ENCODE measurements around the gene ZNF705A. TPM values are rescaled to one million over a fixed set of nuclear protein-coding genes. Genes with fewer than 3 reads are reported as not detected.
"Not testable (repeated sequence)": the region's sequence is repeated elsewhere in the genome, so short reads cannot be mapped to it uniquely, and the experiment has no call there.

Gene ZNF705A
- 0.15 TPM for total RNA-seq
- long read RNA-seq, partial matches to known transcripts: 0 of 3 reads
- long read RNA-seq, other reads (novel, unspliced or antisense): 3 of 3 reads

DNA sequence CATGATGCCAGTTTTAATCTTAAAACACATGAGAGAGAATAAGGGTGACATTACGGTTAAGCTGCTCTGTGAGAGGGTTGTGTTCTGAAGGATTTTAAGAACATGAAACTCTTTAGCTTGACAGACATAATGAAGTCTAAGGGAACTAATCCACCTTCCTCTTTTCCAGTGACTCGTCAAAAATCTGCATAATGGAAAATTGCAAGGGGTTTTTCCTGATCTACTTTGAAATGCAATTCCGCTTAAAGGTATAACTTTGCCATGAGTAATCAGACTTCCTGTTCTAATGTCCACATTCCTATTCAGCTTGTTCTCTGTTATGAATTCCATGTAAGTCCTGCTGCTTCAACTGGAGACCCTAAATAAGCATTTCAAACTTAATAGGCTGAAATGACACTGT is at the start of gene ZNF705A:
TSS of gene ZNF705A (plus strand) at position 171 of the 400 bp plus-strand sequence. CDS start 15,611 bp downstream, outside the sequence.
- no peaks in the 10 kb centered on the region for H3K4me1 ChIP-seq
- intact Hi-C loops (cut with DNase I): no loop called here
- no peaks in the 10 kb centered on the region for H3K36me3 ChIP-seq
- H3K4me3 ChIP-seq: no peak within 1 kb of the TSS
- peak within 1 kb of the TSS; percentile 26 for H3K27ac ChIP-seq
- no peak for DNase-seq
- no peaks in the 10 kb centered on the region for H3K27me3 ChIP-seq (ENCODE audit: low read depth)
- TF ChIP-seq, protein P1, sequence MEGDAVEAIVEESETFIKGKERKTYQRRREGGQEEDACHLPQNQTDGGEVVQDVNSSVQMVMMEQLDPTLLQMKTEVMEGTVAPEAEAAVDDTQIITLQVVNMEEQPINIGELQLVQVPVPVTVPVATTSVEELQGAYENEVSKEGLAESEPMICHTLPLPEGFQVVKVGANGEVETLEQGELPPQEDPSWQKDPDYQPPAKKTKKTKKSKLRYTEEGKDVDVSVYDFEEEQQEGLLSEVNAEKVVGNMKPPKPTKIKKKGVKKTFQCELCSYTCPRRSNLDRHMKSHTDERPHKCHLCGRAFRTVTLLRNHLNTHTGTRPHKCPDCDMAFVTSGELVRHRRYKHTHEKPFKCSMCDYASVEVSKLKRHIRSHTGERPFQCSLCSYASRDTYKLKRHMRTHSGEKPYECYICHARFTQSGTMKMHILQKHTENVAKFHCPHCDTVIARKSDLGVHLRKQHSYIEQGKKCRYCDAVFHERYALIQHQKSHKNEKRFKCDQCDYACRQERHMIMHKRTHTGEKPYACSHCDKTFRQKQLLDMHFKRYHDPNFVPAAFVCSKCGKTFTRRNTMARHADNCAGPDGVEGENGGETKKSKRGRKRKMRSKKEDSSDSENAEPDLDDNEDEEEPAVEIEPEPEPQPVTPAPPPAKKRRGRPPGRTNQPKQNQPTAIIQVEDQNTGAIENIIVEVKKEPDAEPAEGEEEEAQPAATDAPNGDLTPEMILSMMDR (IDR thresholded peaks at IDR 0.05): no peak
- H3K9me3 ChIP-seq: no peaks in the 10 kb centered on the region
- ATAC-seq: peak in 1 of 2 donors; percentile 61

- no peaks in the 10 kb centered on the region for H3K4me1 ChIP-seq
- no peaks in the 10 kb centered on the region for H3K36me3 ChIP-seq
- H3K27me3 ChIP-seq (ENCODE audit: low read depth): no peaks in the 10 kb centered on the region
- no peaks in the 10 kb centered on the region for H3K9me3 ChIP-seq
- H3K27ac ChIP-seq: no peak overlapping the region
- no peak overlapping the region for H3K4me3 ChIP-seq
- ATAC-seq (peak; percentile 83 to 84), DNase-seq (peak; percentile 77)
- TF ChIP-seq, protein P1 (IDR thresholded peaks at IDR 0.05): peak; percentile 96
- intact Hi-C loops (cut with DNase I): no loop called here
Measured at GRCh38 chr12:8108808-8109398, 47.9 kb upstream of the ZNF705A start.

DNA sequence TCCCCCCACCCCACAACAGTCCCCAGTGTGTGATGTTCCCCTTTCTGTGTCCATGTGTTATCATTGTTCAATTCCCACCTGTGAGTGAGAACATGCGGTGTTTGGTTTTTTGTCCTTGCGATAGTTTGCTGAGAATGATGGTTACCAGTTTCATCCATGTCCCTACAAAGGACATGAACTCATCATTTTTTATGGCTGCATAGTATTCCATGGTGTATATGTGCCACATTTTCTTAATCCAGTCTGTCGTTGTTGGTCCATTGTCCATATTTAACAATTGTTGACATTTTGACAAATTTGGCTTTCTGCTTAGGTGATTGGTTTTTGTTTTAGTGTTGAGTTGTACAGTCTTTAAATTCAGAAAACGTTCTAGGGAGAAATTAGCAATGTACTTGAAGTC is 43.7 kb upstream of the ZNF705A start:
- intact Hi-C loops (cut with DNase I): not testable (repeated sequence)

DNA sequence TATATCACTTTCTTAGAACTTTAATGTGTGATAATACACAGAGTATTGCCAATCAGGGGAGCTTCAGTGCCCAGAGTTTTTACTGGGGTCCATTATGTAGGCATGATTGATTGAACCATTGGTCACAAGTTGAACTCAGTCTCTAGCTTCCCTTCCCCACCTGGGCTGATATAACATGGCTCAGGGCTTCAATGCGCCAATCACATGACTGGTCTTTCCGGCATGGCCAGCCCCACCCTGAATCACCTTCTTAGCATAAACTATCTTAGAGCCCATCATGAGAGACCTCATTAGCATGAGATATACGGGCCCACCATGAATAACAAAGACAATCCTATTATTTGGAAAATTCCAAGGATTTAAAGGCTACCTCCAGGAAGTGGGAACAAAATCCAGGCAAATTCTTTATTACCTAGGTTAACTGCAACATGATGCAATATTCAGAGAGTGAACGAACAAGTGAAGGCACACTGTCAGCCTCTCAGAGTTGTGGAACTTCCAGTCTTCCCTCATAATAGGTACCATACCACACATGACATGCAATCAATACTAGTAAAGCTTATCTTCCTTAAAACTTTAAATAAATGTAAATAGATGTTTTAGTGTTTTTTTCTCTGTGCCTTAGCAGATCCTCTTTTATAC is 36.6 kb upstream of the ZNF705A start:
- intact Hi-C loops (cut with DNase I): no loop called here
- ATAC-seq: no peak
- H3K27me3 ChIP-seq (ENCODE audit: low read depth): no peaks in the 10 kb centered on the region

More for the DNA sequence above, 43.7 kb upstream of the ZNF705A start:
- DNase-seq; H3K36me3 ChIP-seq; H3K4me1 ChIP-seq; H3K27ac ChIP-seq; H3K4me3 ChIP-seq; H3K27me3 ChIP-seq (ENCODE audit: low read depth); H3K9me3 ChIP-seq; ATAC-seq: not testable (repeated sequence)

GRCh38 chr12:8123124-8123912 is 33.5 kb upstream of the ZNF705A start, which contains the start of gene CLEC4A:
Gene CLEC4A, plus strand, starts transcription at chr12:8123617. Its CDS starts 262 bp downstream, at chr12:8123879.
- TF ChIP-seq, protein P1 (IDR thresholded peaks at IDR 0.05): no peak
- Histone ChIP-seq H3K27ac (peak within 1 kb of the TSS; percentile 70), H3K27me3 (ENCODE audit: low read depth) (no peaks in the 10 kb centered on the region), H3K4me1 (no peaks in the 10 kb centered on the region), H3K36me3 (no peaks in the 10 kb centered on the region), H3K4me3 (peak within 1 kb of the TSS; percentile 28), H3K9me3 (no peaks in the 10 kb centered on the region)
- intact Hi-C loops (cut with DNase I): no loop called here
- peak in 1 of 2 donors; percentile 36 for ATAC-seq
- no peak for DNase-seq

More for the DNA sequence above, 36.6 kb upstream of the ZNF705A start:
- Histone ChIP-seq H3K9me3 (no peaks in the 10 kb centered on the region), H3K4me1 (no peaks in the 10 kb centered on the region), H3K27ac (no peak overlapping the region), H3K36me3 (peaks cover 5% of the 10 kb centered on the region), H3K4me3 (no peak overlapping the region)
- DNase-seq: no peak
- TF ChIP-seq, protein P1 (IDR thresholded peaks at IDR 0.05): no peak

Measured in lower lobe of right lung (tissue), 2 donors.